Loucy (cell line): ENCODE results near the gene SPIRE2.

Experiments
- H2AFZ ChIP-seq: fragments of 200-600 bp; sonication (generic); 2 replicates; pipeline ENCODE4 v1.6.0; 2016; ENCODE audit warnings: antibody characterized with exemption, mild to moderate bottlenecking, low read length, moderate library complexity
- H3F3A ChIP-seq: fragments of 200-600 bp; 2 replicates; pipeline ENCODE4 v1.6.0; 2016; ENCODE audit warnings: antibody characterized with exemption, low read depth, mild to moderate bottlenecking
- H3K27me3 ChIP-seq: fragments of 200-600 bp; sonication (generic); 2 replicates; pipeline ENCODE4 v1.6.1; 2014; ENCODE audit warnings: low read length, mild to moderate bottlenecking; ENCODE audit not compliant: insufficient read depth, poor library complexity, severe bottlenecking
- H3K36me3 ChIP-seq: fragments of 200-600 bp; sonication (generic); 2 replicates; pipeline ENCODE4 v1.6.1; 2016; ENCODE audit warnings: low read length; ENCODE audit not compliant: insufficient read depth
- H3K4me1 ChIP-seq: fragments of 200-600 bp; sonication (generic); 2 replicates; pipeline ENCODE4 v1.5.1; 2014; ENCODE audit warnings: low read length, mild to moderate bottlenecking; ENCODE audit not compliant: insufficient read depth, poor library complexity, severe bottlenecking
- H3K4me2 ChIP-seq: fragments of 200-600 bp; sonication (generic); 2 replicates; pipeline ENCODE4 v1.6.0; 2014; ENCODE audit warnings: antibody characterized with exemption, low read length, low read depth, mild to moderate bottlenecking; ENCODE audit not compliant: poor library complexity, severe bottlenecking
- H3K4me3 ChIP-seq: fragments of 200-600 bp; sonication (generic); 2 replicates; pipeline ENCODE4 v1.5.1; 2014; ENCODE audit warnings: low read length, mild to moderate bottlenecking, mixed read lengths; ENCODE audit not compliant: poor library complexity, severe bottlenecking
- H3K79me2 ChIP-seq: fragments of 200-600 bp; sonication (generic); 2 replicates; pipeline ENCODE4 v1.6.1; 2014; ENCODE audit warnings: low read length; ENCODE audit not compliant: insufficient read depth
- H3K9ac ChIP-seq: fragments of 200-600 bp; sonication (generic); 2 replicates; pipeline ENCODE4 v1.6.0; 2014; ENCODE audit warnings: mild to moderate bottlenecking, low read depth, low read length, moderate library complexity; ENCODE audit not compliant: poor library complexity, severe bottlenecking
- H3K9me2 ChIP-seq: fragments of 200-600 bp; sonication (generic); replicated peaks from 2 replicates; pipeline ENCODE4 v1.6.1; 2016; ENCODE audit warnings: low read depth, low read length, mixed read lengths
- H3K9me3 ChIP-seq: fragments of 200-600 bp; sonication (generic); 2 replicates; pipeline ENCODE4 v1.6.1; 2014; ENCODE audit warnings: mild to moderate bottlenecking, antibody characterized with exemption, low read length, low read depth; ENCODE audit not compliant: insufficient read depth
- H4K20me1 ChIP-seq: fragments of 200-600 bp; sonication (generic); 2 replicates; pipeline ENCODE4 v1.6.0; 2014; ENCODE audit warnings: antibody characterized with exemption, low read length, mild to moderate bottlenecking; ENCODE audit not compliant: insufficient read depth, poor library complexity, severe bottlenecking
- EZH2phosphoT487 ChIP-seq: fragments of 200-600 bp; IDR thresholded peaks from 2 replicates; pipeline ENCODE4 v1.6.1; 2018; ENCODE audit warnings: antibody characterized with exemption, mild to moderate bottlenecking, moderate library complexity, borderline replicate concordance
- TF ChIP-seq, protein P1 (sequence below): fragments of 200-600 bp; sonication (generic); conservative IDR thresholded peaks from 2 replicates; pipeline ENCODE4 v1.5.1; 2014; ENCODE audit warnings: mild to moderate bottlenecking, antibody characterized with exemption, low read length

SPIRE2 gene

DNA sequence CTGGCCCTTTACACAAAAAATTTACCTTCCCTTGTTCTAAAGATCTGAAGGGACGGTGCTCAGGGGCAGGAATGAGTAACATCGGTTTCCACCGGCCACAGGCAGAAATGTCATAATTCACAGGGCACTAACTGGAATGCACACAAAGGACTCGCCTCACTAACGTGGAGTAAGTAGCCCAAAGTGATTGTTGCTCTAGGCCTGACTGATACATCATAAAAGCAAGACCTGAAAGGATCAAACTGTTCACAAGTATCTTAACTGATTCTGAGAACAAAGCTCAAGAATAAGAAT lies 36.2 kb downstream of the SPIRE2 start:
- TF ChIP-seq, protein P1, sequence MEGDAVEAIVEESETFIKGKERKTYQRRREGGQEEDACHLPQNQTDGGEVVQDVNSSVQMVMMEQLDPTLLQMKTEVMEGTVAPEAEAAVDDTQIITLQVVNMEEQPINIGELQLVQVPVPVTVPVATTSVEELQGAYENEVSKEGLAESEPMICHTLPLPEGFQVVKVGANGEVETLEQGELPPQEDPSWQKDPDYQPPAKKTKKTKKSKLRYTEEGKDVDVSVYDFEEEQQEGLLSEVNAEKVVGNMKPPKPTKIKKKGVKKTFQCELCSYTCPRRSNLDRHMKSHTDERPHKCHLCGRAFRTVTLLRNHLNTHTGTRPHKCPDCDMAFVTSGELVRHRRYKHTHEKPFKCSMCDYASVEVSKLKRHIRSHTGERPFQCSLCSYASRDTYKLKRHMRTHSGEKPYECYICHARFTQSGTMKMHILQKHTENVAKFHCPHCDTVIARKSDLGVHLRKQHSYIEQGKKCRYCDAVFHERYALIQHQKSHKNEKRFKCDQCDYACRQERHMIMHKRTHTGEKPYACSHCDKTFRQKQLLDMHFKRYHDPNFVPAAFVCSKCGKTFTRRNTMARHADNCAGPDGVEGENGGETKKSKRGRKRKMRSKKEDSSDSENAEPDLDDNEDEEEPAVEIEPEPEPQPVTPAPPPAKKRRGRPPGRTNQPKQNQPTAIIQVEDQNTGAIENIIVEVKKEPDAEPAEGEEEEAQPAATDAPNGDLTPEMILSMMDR, result no peak
- no peak for TF ChIP-seq EZH2phosphoT487
- Histone ChIP-seq H3K36me3 (no peaks in the 10 kb centered on the region), H3K4me1 (peaks cover 7% of the 10 kb centered on the region), H3K9me2 (no peaks in the 10 kb centered on the region), H3K79me2 (no peaks in the 10 kb centered on the region), H3K9me3 (no peaks in the 10 kb centered on the region), H3K9ac (no peak overlapping the region), H3K27me3 (no peaks in the 10 kb centered on the region), H3F3A (no peaks in the 10 kb centered on the region), H3K4me3 (no peak overlapping the region), H3K4me2 (no peak overlapping the region), H4K20me1 (no peaks in the 10 kb centered on the region), H2AFZ (peak overlapping the region; percentile 75; the same call in 1 of the 2 replicates)

DNA sequence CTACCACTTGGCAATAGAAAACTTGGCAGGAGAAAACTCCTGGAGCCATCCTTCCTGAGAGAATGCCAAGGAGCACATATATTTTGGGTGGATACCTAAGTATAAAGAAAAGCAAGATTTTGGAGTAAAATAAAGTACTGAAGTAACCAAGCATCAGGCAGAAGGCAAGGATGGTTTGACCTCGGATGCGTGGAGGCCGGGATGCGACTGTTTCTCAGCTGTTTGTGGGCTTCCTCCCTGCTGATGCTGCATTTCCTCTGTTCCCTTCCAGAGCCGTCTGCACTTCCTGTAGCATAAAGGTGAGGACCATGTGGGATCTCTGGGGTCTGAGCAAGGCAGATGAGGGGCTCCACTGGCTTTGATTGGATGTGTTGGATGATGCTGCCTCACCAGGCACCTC lies 39.6 kb downstream of the SPIRE2 start:
- Histone ChIP-seq H3K4me2 (no peak overlapping the region), H3K4me1 (peaks cover 7% of the 10 kb centered on the region), H4K20me1 (no peaks in the 10 kb centered on the region), H3K4me3 (no peak overlapping the region), H3K9me2 (no peaks in the 10 kb centered on the region), H3K36me3 (no peaks in the 10 kb centered on the region), H3K79me2 (peaks cover 4% of the 10 kb centered on the region; the same call in 1 of the 2 replicates), H3K9me3 (no peaks in the 10 kb centered on the region), H2AFZ (no peak overlapping the region), H3K9ac (no peak overlapping the region), H3F3A (no peaks in the 10 kb centered on the region), H3K27me3 (no peaks in the 10 kb centered on the region)
- TF ChIP-seq, protein P1, result no peak
- TF ChIP-seq EZH2phosphoT487, result no peak

DNA sequence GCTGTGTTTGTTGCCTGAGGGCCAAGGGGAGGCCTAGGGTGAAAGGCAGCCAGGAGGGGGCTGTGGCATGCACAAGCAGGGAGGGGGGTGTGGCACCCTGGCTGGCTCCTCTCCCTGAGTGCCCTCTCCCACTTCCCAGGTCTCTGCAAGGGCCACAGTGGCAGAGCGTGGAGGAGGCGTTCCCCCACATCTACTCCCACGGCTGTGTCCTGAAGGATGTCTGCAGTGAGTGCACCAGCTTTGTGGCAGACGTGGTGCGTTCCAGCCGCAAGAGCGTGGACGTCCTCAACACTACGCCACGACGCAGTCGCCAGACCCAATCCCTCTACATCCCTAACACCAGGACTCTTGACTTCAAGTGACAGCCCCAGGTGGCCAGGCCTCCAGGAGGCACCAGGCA lies 41.6 kb downstream of the SPIRE2 start:
- no peak for TF ChIP-seq EZH2phosphoT487
- TF ChIP-seq, protein P1, result no peak
- Histone ChIP-seq H3K79me2 (peaks cover 10% of the 10 kb centered on the region), H3K4me2 (no peak overlapping the region)

More for the DNA sequence above, 41.6 kb downstream of the SPIRE2 start:
- Histone ChIP-seq H3K9me2 (no peaks in the 10 kb centered on the region), H3K9me3 (no peaks in the 10 kb centered on the region), H4K20me1 (peaks cover 6% of the 10 kb centered on the region), H3F3A (no peaks in the 10 kb centered on the region), H2AFZ (no peak overlapping the region), H3K4me3 (no peak overlapping the region), H3K27me3 (no peaks in the 10 kb centered on the region), H3K36me3 (no peaks in the 10 kb centered on the region), H3K4me1 (peaks cover 3% of the 10 kb centered on the region), H3K9ac (no peak overlapping the region)
